ENCODE results near the gene SORCS2.
A peak's percentile ranks its signal among the peaks of the same experiment; 100 is the strongest.

The SORCS2 gene

GRCh38 chr4:7408166-7408565, 215.8 kb downstream of the SORCS2 start:
- H4K8ac ChIP-seq (ENCODE audit: low read depth, low read length): no peak overlapping the region
- H3K23ac ChIP-seq (ENCODE audit: low read length): no peak overlapping the region
- no peak overlapping the region for H2AFZ ChIP-seq (ENCODE audit: insufficient read depth, low read length, poor library complexity)
- H3K4me3 ChIP-seq (ENCODE audit: low read depth, low read length): no peak overlapping the region
- H3K4ac ChIP-seq (ENCODE audit: low read depth, low read length): no peak overlapping the region
- H3K4me2 ChIP-seq (ENCODE audit: low read length): no peak overlapping the region
- H2BK12ac ChIP-seq (ENCODE audit: low read length): no peak overlapping the region
- H3K27ac ChIP-seq (ENCODE audit: low read depth, low read length): no peak overlapping the region
- no peak overlapping the region for H3K14ac ChIP-seq (ENCODE audit: low read length)
- H3K36me3 ChIP-seq (ENCODE audit: control insufficient read depth in 1 of 2, insufficient read depth in 2 of 2, low read length in 2 of 2): no peaks in the 10 kb centered on the region
- H2AK5ac ChIP-seq (ENCODE audit: low read length): no peak overlapping the region
- no peak overlapping the region for H4K12ac ChIP-seq (ENCODE audit: low read depth, low read length)
- H3K79me2 ChIP-seq (ENCODE audit: control insufficient read depth, insufficient read depth, low read length, poor library complexity): no peaks in the 10 kb centered on the region
- DNase-seq: no peak
- H3K9me3 ChIP-seq (ENCODE audit: insufficient read depth, low read depth, low read length): peaks cover 3% of the 10 kb centered on the region
- H3K79me1 ChIP-seq (ENCODE audit: low read length): no peaks in the 10 kb centered on the region
- no peak overlapping the region for H3K18ac ChIP-seq (ENCODE audit: low read length)
- no peak overlapping the region for H4K91ac ChIP-seq (ENCODE audit: low read depth, low read length)
- no peak overlapping the region for H2BK120ac ChIP-seq (ENCODE audit: insufficient read depth, low read length, poor library complexity)
- H3K27me3 ChIP-seq (ENCODE audit: insufficient read depth, low read length): no peaks in the 10 kb centered on the region
- H3K9ac ChIP-seq (ENCODE audit: low read length): no peak overlapping the region
- no peak overlapping the region for H2BK5ac ChIP-seq (ENCODE audit: low read depth, low read length, poor library complexity)
- WGBS (ENCODE audit: extremely low coverage, insufficient coverage, insufficient read length): no CpG with 5 or more reads among the region's 4 CpGs
- H3K4me1 ChIP-seq (ENCODE audit: control insufficient read depth in 1 of 2, insufficient read depth in 2 of 2, low read length in 2 of 2): no peaks in the 10 kb centered on the region

GRCh38 chr4:7410446-7410845, 218.1 kb downstream of the SORCS2 start:
- H3K14ac ChIP-seq (ENCODE audit: low read length): no peak overlapping the region
- H4K8ac ChIP-seq (ENCODE audit: low read depth, low read length): no peak overlapping the region
- H2BK120ac ChIP-seq (ENCODE audit: insufficient read depth, low read length, poor library complexity): no peak overlapping the region
- no CpG with 5 or more reads among the region's 1 CpG for WGBS (ENCODE audit: extremely low coverage, insufficient coverage, insufficient read length)
- H3K9me3 ChIP-seq (ENCODE audit: insufficient read depth, low read depth, low read length): peaks cover 3% of the 10 kb centered on the region
- H2AFZ ChIP-seq (ENCODE audit: insufficient read depth, low read length, poor library complexity): no peak overlapping the region
- H2AK5ac ChIP-seq (ENCODE audit: low read length): no peak overlapping the region
- H3K4me2 ChIP-seq (ENCODE audit: low read length): no peak overlapping the region
- H3K23ac ChIP-seq (ENCODE audit: low read length): peak overlapping the region; percentile 33
- no peak overlapping the region for H3K9ac ChIP-seq (ENCODE audit: low read length)
- H3K4me3 ChIP-seq (ENCODE audit: low read depth, low read length): no peak overlapping the region
- no peaks in the 10 kb centered on the region for H3K36me3 ChIP-seq (ENCODE audit: control insufficient read depth in 1 of 2, insufficient read depth in 2 of 2, low read length in 2 of 2)
- H2BK12ac ChIP-seq (ENCODE audit: low read length): no peak overlapping the region
- H3K4ac ChIP-seq (ENCODE audit: low read depth, low read length): no peak overlapping the region
- no peak overlapping the region for H3K27ac ChIP-seq (ENCODE audit: low read depth, low read length)
- H3K27me3 ChIP-seq (ENCODE audit: insufficient read depth, low read length): no peaks in the 10 kb centered on the region
- H2BK5ac ChIP-seq (ENCODE audit: low read depth, low read length, poor library complexity): no peak overlapping the region
- H4K91ac ChIP-seq (ENCODE audit: low read depth, low read length): no peak overlapping the region
- no peaks in the 10 kb centered on the region for H3K79me2 ChIP-seq (ENCODE audit: control insufficient read depth, insufficient read depth, low read length, poor library complexity)
- no peaks in the 10 kb centered on the region for H3K79me1 ChIP-seq (ENCODE audit: low read length)
- DNase-seq: no peak
- no peaks in the 10 kb centered on the region for H3K4me1 ChIP-seq (ENCODE audit: control insufficient read depth in 1 of 2, insufficient read depth in 2 of 2, low read length in 2 of 2)
- H4K12ac ChIP-seq (ENCODE audit: low read depth, low read length): no peak overlapping the region
- no peak overlapping the region for H3K18ac ChIP-seq (ENCODE audit: low read length)

GRCh38 chr4:7411491-7411890, 219.2 kb downstream of the SORCS2 start:
- H3K9me3 ChIP-seq (ENCODE audit: insufficient read depth, low read depth, low read length): peaks cover 5% of the 10 kb centered on the region
- no peak overlapping the region for H3K14ac ChIP-seq (ENCODE audit: low read length)
- no peak overlapping the region for H3K4me2 ChIP-seq (ENCODE audit: low read length)
- no peak overlapping the region for H3K23ac ChIP-seq (ENCODE audit: low read length)
- H3K27me3 ChIP-seq (ENCODE audit: insufficient read depth, low read length): no peaks in the 10 kb centered on the region
- no peak overlapping the region for H3K27ac ChIP-seq (ENCODE audit: low read depth, low read length)
- DNase-seq: no peak
- H4K8ac ChIP-seq (ENCODE audit: low read depth, low read length): no peak overlapping the region
- H2AK5ac ChIP-seq (ENCODE audit: low read length): no peak overlapping the region
- H2AFZ ChIP-seq (ENCODE audit: insufficient read depth, low read length, poor library complexity): no peak overlapping the region
- no CpG with 5 or more reads among the region's 1 CpG for WGBS (ENCODE audit: extremely low coverage, insufficient coverage, insufficient read length)
- H2BK120ac ChIP-seq (ENCODE audit: insufficient read depth, low read length, poor library complexity): no peak overlapping the region
- no peak overlapping the region for H2BK5ac ChIP-seq (ENCODE audit: low read depth, low read length, poor library complexity)
- no peaks in the 10 kb centered on the region for H3K36me3 ChIP-seq (ENCODE audit: control insufficient read depth in 1 of 2, insufficient read depth in 2 of 2, low read length in 2 of 2)
- H3K9ac ChIP-seq (ENCODE audit: low read length): no peak overlapping the region
- H3K4ac ChIP-seq (ENCODE audit: low read depth, low read length): no peak overlapping the region
- H3K18ac ChIP-seq (ENCODE audit: low read length): no peak overlapping the region
- H3K79me1 ChIP-seq (ENCODE audit: low read length): no peaks in the 10 kb centered on the region
- no peaks in the 10 kb centered on the region for H3K79me2 ChIP-seq (ENCODE audit: control insufficient read depth, insufficient read depth, low read length, poor library complexity)
- H2BK12ac ChIP-seq (ENCODE audit: low read length): no peak overlapping the region
- no peak overlapping the region for H4K91ac ChIP-seq (ENCODE audit: low read depth, low read length)
- no peaks in the 10 kb centered on the region for H3K4me1 ChIP-seq (ENCODE audit: control insufficient read depth in 1 of 2, insufficient read depth in 2 of 2, low read length in 2 of 2)
- H4K12ac ChIP-seq (ENCODE audit: low read depth, low read length): no peak overlapping the region
- H3K4me3 ChIP-seq (ENCODE audit: low read depth, low read length): no peak overlapping the region

- no peak overlapping the region for H3K4me2 ChIP-seq (ENCODE audit: low read length)
- H3K9me3 ChIP-seq (ENCODE audit: insufficient read depth, low read depth, low read length): peaks cover 8% of the 10 kb centered on the region
- DNase-seq: no peak
- H3K18ac ChIP-seq (ENCODE audit: low read length): no peak overlapping the region
- WGBS (ENCODE audit: extremely low coverage, insufficient coverage, insufficient read length): no CpG with 5 or more reads among the region's 12 CpGs
- H2AK5ac ChIP-seq (ENCODE audit: low read length): no peak overlapping the region
- H4K12ac ChIP-seq (ENCODE audit: low read depth, low read length): no peak overlapping the region
- H3K27me3 ChIP-seq (ENCODE audit: insufficient read depth, low read length): no peaks in the 10 kb centered on the region
- no peak overlapping the region for H3K4ac ChIP-seq (ENCODE audit: low read depth, low read length)
- H3K79me2 ChIP-seq (ENCODE audit: control insufficient read depth, insufficient read depth, low read length, poor library complexity): no peaks in the 10 kb centered on the region
- no peak overlapping the region for H3K23ac ChIP-seq (ENCODE audit: low read length)
- no peak overlapping the region for H3K4me3 ChIP-seq (ENCODE audit: low read depth, low read length)
- no peak overlapping the region for H2AFZ ChIP-seq (ENCODE audit: insufficient read depth, low read length, poor library complexity)
- no peak overlapping the region for H4K8ac ChIP-seq (ENCODE audit: low read depth, low read length)
- no peaks in the 10 kb centered on the region for H3K4me1 ChIP-seq (ENCODE audit: control insufficient read depth in 1 of 2, insufficient read depth in 2 of 2, low read length in 2 of 2)
- H2BK12ac ChIP-seq (ENCODE audit: low read length): no peak overlapping the region
- H3K9ac ChIP-seq (ENCODE audit: low read length): no peak overlapping the region
- H2BK5ac ChIP-seq (ENCODE audit: low read depth, low read length, poor library complexity): no peak overlapping the region
- H3K27ac ChIP-seq (ENCODE audit: low read depth, low read length): no peak overlapping the region
- H3K14ac ChIP-seq (ENCODE audit: low read length): no peak overlapping the region
- no peak overlapping the region for H4K91ac ChIP-seq (ENCODE audit: low read depth, low read length)
- H3K36me3 ChIP-seq (ENCODE audit: control insufficient read depth in 1 of 2, insufficient read depth in 2 of 2, low read length in 2 of 2): no peaks in the 10 kb centered on the region
- no peak overlapping the region for H2BK120ac ChIP-seq (ENCODE audit: insufficient read depth, low read length, poor library complexity)
- H3K79me1 ChIP-seq (ENCODE audit: low read length): no peaks in the 10 kb centered on the region
These were observed 219.7 kb downstream of the SORCS2 start for GRCh38 chr4:7411896-7412553.

Data from trophoblast cell (in vitro differentiated cells and primary cell).